ENCODE data around the gene SENP6.

The SENP6 gene

GRCh38 chr6:75748743-75749538, 147.3 kb downstream of the SENP6 start, which contains the start of gene MYO6:
TSS of gene MYO6 (plus strand) at chr6:75749239. CDS start at chr6:75817548, 68,309 bp downstream.
- DNase-seq: no peak

GRCh38 chr6:75751443-75751842, 149.8 kb downstream of the SENP6 start:
- no peak for DNase-seq

GRCh38 chr6:75752365-75752764, 150.7 kb downstream of the SENP6 start:
- DNase-seq: no peak

- DNase-seq: no peak
These were observed 154.0 kb downstream of the SENP6 start for GRCh38 chr6:75755704-75756103.

GRCh38 chr6:75757295-75757694, 155.6 kb downstream of the SENP6 start:
- DNase-seq: no peak

- no peak for DNase-seq
These were observed 156.4 kb downstream of the SENP6 start for GRCh38 chr6:75758061-75758460.

- DNase-seq: no peak
These were observed 157.5 kb downstream of the SENP6 start for GRCh38 chr6:75759207-75759606.

GRCh38 chr6:75760320-75760719, 158.6 kb downstream of the SENP6 start:
- DNase-seq: no peak

- no peak for DNase-seq
These were observed 159.8 kb downstream of the SENP6 start for GRCh38 chr6:75761489-75761888.

- no peak for DNase-seq
These were observed 160.4 kb downstream of the SENP6 start for GRCh38 chr6:75762063-75762462.

GRCh38 chr6:75766387-75766786, 164.7 kb downstream of the SENP6 start:
- no peak for DNase-seq
